ENCODE measurements around the gene CD244. TPM values are rescaled to one million over a fixed set of nuclear protein-coding genes. Genes with fewer than 3 reads are reported as not detected.
"Not testable (repeated sequence)": the region's sequence is repeated elsewhere in the genome, so short reads cannot be mapped to it uniquely, and the experiment has no call there.

Gene CD244
- total RNA-seq, 1 donor from 2014 or later: 2.0 TPM

DNA sequence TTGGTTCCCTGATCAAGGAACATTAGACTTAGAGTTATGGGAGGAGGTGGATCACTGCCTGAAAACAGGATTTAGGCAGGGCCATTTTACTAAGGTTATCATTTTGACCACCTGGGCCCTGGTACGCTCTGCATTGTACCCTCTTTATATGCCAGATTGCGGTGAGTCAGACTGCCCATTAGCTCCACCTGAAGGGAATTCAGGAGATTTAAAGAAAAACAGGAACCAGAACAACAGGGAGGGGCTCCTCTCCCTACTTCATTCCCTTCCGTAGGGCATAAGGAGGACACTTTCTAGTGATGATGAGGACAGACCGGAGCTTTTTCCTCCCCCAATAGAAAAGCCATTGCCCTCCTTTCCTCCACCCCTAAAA, 42.9 kb upstream of the CD244 start:
- Histone ChIP-seq H3K27me3 (no peaks in the 10 kb centered on the region), H3K4me1 (no peaks in the 10 kb centered on the region), H3K9me3 (no peaks in the 10 kb centered on the region), H3K27ac (no peak overlapping the region), H3K36me3 (no peaks in the 10 kb centered on the region), H3K4me3 (no peak overlapping the region)
- intact Hi-C loops (cut with DNase I): no loop called here
- no peak for TF ChIP-seq POLR2AphosphoS5 (IDR thresholded peaks at IDR 0.05; ENCODE audit: insufficient read depth in 1 of 2, low read depth in 1 of 2)
- TF ChIP-seq POLR2A (IDR thresholded peaks at IDR 0.05): no peak
- TF ChIP-seq, protein P1, sequence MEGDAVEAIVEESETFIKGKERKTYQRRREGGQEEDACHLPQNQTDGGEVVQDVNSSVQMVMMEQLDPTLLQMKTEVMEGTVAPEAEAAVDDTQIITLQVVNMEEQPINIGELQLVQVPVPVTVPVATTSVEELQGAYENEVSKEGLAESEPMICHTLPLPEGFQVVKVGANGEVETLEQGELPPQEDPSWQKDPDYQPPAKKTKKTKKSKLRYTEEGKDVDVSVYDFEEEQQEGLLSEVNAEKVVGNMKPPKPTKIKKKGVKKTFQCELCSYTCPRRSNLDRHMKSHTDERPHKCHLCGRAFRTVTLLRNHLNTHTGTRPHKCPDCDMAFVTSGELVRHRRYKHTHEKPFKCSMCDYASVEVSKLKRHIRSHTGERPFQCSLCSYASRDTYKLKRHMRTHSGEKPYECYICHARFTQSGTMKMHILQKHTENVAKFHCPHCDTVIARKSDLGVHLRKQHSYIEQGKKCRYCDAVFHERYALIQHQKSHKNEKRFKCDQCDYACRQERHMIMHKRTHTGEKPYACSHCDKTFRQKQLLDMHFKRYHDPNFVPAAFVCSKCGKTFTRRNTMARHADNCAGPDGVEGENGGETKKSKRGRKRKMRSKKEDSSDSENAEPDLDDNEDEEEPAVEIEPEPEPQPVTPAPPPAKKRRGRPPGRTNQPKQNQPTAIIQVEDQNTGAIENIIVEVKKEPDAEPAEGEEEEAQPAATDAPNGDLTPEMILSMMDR (IDR thresholded peaks at IDR 0.05): no peak
- no peak for DNase-seq (ENCODE audit: extremely low spot score in 2 of 2)

DNA sequence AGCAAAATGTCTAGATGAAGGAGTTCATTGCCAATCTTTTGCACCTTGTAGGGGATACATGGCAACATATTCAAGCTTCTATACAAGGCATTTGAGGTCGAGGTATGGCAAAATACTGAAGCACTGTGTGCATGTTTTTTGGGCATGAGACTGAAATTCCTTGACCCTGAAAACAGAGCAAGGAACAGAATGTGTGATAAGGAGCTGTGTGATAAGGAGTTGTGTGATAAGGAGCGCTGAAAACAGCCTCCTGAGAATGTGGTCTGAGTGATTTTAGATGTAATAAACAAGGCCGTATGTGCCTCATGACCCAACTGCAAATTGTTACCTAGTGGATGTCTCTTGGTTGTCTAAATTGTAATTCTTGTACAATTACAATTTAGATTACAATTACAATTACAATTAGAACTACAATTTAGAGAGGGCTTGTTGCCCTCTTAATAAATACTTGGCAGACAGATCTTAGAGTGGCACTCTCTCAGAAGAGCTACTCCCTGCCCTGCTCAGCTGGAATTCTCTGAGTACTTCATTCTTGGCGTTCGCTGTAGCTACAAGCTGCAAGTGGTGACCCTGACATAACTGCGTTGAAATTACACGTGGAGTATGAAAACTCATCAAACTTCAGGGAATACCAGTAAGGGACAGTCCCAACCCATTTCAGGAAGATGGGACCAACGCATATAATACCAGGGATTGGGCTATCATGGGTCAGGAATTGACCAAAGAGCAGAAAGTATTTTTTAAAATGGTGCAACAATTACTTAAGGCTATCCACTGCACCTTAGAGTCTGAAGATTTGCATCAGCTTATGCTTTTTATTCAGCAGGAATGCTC, 42.3 kb upstream of the CD244 start:
- TF ChIP-seq, protein P1 (IDR thresholded peaks at IDR 0.05): no peak
- TF ChIP-seq POLR2AphosphoS5 (IDR thresholded peaks at IDR 0.05; ENCODE audit: insufficient read depth in 1 of 2, low read depth in 1 of 2) (no peak), POLR2A (IDR thresholded peaks at IDR 0.05) (no peak)
- intact Hi-C loops (cut with DNase I): no loop called here
- Histone ChIP-seq H3K4me1 (no peaks in the 10 kb centered on the region), H3K4me3 (no peak overlapping the region), H3K27ac (no peak overlapping the region), H3K36me3 (no peaks in the 10 kb centered on the region), H3K27me3 (no peaks in the 10 kb centered on the region), H3K9me3 (no peaks in the 10 kb centered on the region)
- no peak for DNase-seq (ENCODE audit: extremely low spot score in 2 of 2)

DNA sequence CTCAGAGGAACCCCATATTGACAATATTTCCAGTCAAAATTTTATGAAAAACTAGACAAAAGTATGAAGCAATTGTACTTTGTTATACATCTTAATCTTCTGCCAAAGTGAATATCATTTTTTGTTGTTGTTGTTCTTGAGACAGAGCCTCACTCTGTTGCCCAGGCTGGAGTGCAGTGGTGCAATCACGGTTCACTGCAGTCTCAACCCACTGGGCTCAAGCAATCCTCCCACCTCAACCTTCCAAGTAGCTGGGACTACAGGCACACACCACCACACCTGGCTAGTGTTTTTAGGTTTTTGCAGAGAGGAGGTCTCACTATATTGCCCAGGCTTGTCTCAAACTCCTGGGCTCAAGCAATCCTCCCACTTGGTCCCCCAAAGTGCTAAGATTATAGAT, 39.6 kb upstream of the CD244 start:
- not testable (repeated sequence) for DNase-seq (ENCODE audit: extremely low spot score in 2 of 2)

DNA sequence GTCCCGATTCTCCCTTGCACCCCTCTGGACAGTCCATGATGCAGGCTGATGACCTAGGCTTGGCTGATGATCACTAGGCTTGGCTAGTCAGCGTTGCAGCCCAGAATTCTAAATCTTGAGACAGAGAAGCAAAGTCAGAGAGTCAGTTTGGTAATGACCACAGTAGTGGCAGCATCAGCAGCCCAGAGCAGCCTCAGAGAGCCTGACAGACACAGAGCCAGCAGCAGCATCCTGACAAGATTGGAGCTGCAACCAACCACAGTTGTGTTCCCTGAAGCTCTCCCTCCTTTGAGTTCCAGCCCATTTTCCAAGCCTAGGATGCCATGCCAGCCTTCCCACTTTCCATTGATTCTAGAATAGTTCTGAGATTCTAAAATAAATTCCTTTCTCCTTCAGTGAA, 39.1 kb upstream of the CD244 start:
- H3K36me3 ChIP-seq: no peaks in the 10 kb centered on the region
- H3K27ac ChIP-seq: no peak overlapping the region
- no peaks in the 10 kb centered on the region for H3K4me1 ChIP-seq
- H3K9me3 ChIP-seq: no peaks in the 10 kb centered on the region
- no peaks in the 10 kb centered on the region for H3K27me3 ChIP-seq
- intact Hi-C loops (cut with DNase I): no loop called here
- H3K4me3 ChIP-seq: no peak overlapping the region
- DNase-seq (ENCODE audit: extremely low spot score in 2 of 2): no peak
- TF ChIP-seq POLR2A (IDR thresholded peaks at IDR 0.05) (no peak), POLR2AphosphoS5 (IDR thresholded peaks at IDR 0.05; ENCODE audit: insufficient read depth in 1 of 2, low read depth in 1 of 2) (no peak)
- TF ChIP-seq, protein P1 (IDR thresholded peaks at IDR 0.05): no peak

More for the DNA sequence above, 39.6 kb upstream of the CD244 start:
- H3K27ac ChIP-seq; H3K4me3 ChIP-seq; H3K9me3 ChIP-seq; H3K27me3 ChIP-seq; intact Hi-C loops (cut with DNase I); H3K36me3 ChIP-seq; H3K4me1 ChIP-seq: not testable (repeated sequence)

DNA sequence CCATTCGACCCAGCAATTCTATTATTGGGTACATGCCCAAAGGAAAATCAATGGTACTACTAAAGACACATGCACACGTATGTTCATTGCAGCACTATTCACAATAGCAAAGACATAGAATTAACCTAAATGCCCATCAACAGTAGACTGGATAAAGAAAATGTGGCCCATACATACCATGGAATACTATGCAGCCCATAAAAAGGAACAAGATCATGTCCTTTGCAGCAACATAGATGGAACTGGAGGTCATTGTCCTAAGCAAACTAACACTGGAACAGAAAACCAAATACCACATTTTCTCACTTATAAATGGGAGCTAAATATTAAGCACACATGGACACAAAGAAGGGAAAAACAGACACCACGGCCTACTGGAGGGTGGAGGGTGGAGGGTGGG, 38.0 kb upstream of the CD244 start:
- H3K27me3 ChIP-seq; H3K36me3 ChIP-seq; H3K4me3 ChIP-seq; H3K27ac ChIP-seq; H3K4me1 ChIP-seq; DNase-seq (ENCODE audit: extremely low spot score in 2 of 2); intact Hi-C loops (cut with DNase I); H3K9me3 ChIP-seq: not testable (repeated sequence)

DNA sequence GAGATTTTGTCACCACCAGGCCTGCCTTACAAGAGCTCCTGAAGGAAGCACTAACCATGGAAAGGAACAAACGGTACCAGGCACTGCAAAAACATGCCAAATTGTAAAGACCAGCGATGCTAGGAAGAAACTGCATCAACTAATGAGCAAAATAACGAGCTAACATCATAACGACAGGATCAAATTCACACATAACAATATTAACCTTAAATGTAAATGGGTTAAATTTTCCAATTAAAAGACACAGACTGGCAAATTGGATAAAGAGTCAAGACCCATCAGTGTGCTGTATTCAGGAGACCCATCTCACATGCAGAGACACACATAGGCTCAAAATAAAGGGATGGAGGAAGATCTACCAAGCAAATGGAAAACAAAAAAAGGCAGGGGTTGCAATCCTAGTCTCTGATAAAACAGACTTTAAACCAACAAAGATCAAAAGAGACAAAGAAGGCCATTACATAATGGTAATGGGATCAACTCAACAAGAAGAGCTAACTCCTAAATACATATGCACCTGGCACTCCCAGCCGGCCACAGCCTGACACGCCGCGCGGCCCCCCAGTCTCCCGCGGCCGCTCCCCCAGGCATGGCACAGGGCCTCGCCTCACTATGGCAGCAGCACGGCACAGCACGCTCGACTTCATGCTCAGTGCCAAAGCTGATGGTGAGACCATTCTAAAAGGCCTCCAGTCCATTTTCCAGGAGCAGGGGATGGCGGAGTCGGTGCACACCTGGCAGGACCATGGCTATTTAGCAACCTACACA, 31.9 kb upstream of the CD244 start:
- H3K4me3 ChIP-seq; H3K27ac ChIP-seq; H3K4me1 ChIP-seq; H3K9me3 ChIP-seq; H3K36me3 ChIP-seq; DNase-seq (ENCODE audit: extremely low spot score in 2 of 2); intact Hi-C loops (cut with DNase I); H3K27me3 ChIP-seq: not testable (repeated sequence)
